CD4-positive, alpha-beta T cell treated with Interleukin-17A for 4 hours (primary cell): Measurements from ENCODE around the gene TFF2.

Source experiments
- DNase-seq: peaks from one replicate; pipeline ENCODE4 v3.0.0-alpha.2; 2020; ENCODE audit warnings: mixed read lengths

TFF2 gene

GRCh38 chr21:42384156-42384945 lies 33.6 kb upstream of the TFF2 start:
- no peak for DNase-seq

- no peak for DNase-seq
Observed at GRCh38 chr21:42383331-42383730, 32.5 kb upstream of the TFF2 start.

GRCh38 chr21:42382915-42383314 lies 32.1 kb upstream of the TFF2 start:
- no peak for DNase-seq

- peak; percentile 57 for DNase-seq
Observed at GRCh38 chr21:42381347-42381984, 30.7 kb upstream of the TFF2 start.

- DNase-seq = no peak
Observed at GRCh38 chr21:42379426-42380215, 28.8 kb upstream of the TFF2 start.

- DNase-seq = no peak
Observed at GRCh38 chr21:42378418-42378817, 27.6 kb upstream of the TFF2 start.

GRCh38 chr21:42377951-42378340 lies 27.2 kb upstream of the TFF2 start:
- no peak for DNase-seq

GRCh38 chr21:42377211-42377950 lies 26.6 kb upstream of the TFF2 start:
- DNase-seq = no peak

GRCh38 chr21:42376338-42376982 lies 25.7 kb upstream of the TFF2 start:
- peak; percentile 77 for DNase-seq

GRCh38 chr21:42375966-42376337 lies 25.2 kb upstream of the TFF2 start:
- DNase-seq = no peak

GRCh38 chr21:42375506-42375905 lies 24.7 kb upstream of the TFF2 start:
- no peak for DNase-seq

GRCh38 chr21:42374864-42375499 lies 24.2 kb upstream of the TFF2 start:
- DNase-seq = no peak

GRCh38 chr21:42374457-42374856 lies 23.7 kb upstream of the TFF2 start:
- no peak for DNase-seq

GRCh38 chr21:42373908-42374455 lies 23.2 kb upstream of the TFF2 start:
- DNase-seq = no peak

GRCh38 chr21:42373196-42373907 lies 22.6 kb upstream of the TFF2 start:
- DNase-seq = peak; percentile 20

- DNase-seq = no peak
Observed at GRCh38 chr21:42370894-42371654, 20.3 kb upstream of the TFF2 start.

- no peak for DNase-seq
Observed at GRCh38 chr21:42369821-42370220, 19.0 kb upstream of the TFF2 start.

GRCh38 chr21:42367367-42368165 lies 16.8 kb upstream of the TFF2 start:
- no peak for DNase-seq

GRCh38 chr21:42366292-42367010 lies 15.7 kb upstream of the TFF2 start, which contains the start of gene TFF1:
Gene TFF1 (minus strand): TSS chr21:42366535. CDS start chr21:42366495, 40 bp downstream.
- no peak for DNase-seq
